ENCODE results near the gene RAB14.

RAB14 gene

DNA sequence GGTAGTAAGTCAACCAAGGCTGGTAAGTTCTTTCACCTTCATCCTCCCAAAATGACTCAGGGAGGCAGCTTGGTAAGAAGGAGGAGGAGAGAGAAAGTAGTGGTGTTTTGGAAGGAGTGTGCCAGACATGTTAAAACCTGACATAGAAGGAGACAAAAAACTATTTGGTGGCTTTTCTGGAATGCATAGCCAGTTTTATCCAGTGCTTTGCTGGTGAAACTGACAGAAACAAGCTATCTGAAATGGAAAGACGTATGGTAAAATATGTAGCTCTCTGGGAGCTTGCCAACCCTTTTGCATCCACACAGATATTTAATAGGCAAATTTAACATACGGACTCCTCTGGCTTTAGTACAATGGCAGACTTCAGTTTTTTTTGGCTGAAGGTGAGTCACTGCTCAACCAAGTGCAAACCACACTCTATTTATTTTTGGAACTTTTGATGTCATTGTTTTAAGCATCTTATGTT, 45.4 kb downstream of the RAB14 start:
- TF ChIP-seq, protein P1, sequence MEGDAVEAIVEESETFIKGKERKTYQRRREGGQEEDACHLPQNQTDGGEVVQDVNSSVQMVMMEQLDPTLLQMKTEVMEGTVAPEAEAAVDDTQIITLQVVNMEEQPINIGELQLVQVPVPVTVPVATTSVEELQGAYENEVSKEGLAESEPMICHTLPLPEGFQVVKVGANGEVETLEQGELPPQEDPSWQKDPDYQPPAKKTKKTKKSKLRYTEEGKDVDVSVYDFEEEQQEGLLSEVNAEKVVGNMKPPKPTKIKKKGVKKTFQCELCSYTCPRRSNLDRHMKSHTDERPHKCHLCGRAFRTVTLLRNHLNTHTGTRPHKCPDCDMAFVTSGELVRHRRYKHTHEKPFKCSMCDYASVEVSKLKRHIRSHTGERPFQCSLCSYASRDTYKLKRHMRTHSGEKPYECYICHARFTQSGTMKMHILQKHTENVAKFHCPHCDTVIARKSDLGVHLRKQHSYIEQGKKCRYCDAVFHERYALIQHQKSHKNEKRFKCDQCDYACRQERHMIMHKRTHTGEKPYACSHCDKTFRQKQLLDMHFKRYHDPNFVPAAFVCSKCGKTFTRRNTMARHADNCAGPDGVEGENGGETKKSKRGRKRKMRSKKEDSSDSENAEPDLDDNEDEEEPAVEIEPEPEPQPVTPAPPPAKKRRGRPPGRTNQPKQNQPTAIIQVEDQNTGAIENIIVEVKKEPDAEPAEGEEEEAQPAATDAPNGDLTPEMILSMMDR (IDR thresholded peaks at IDR 0.05; ENCODE audit: borderline replicate concordance, control extremely low read depth, extremely low read depth, insufficient read depth, missing control alignments), result no peak
- DNase-seq (ENCODE audit: low spot score), result peak; percentile 74
- in situ Hi-C loops (cut with MboI; ENCODE audit: low sequenced_read_pairs, unreplicated experiment), result no loop called here

DNA sequence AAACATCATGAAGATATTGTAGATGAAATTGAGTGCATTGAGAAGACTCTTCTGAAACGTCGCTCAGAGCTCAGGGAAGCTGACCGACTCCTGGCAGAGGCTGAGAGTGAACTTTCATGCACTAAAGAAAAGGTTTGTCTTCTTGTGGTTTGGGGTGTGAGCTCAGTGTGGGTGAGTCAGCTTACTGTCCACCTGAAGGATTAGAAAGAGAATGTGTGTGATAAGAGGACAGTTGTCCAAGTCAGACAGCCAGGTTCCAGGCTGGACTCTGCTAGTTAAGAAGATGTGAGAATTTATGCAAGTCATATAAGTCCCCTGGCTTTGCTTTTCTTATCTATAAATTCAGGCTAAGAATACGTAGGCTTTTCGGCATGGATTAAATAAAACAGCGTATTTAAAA, 46.9 kb downstream of the RAB14 start:
- in situ Hi-C loops (cut with MboI; ENCODE audit: low sequenced_read_pairs, unreplicated experiment), result no loop called here
- peak; percentile 15 for DNase-seq (ENCODE audit: low spot score)
- TF ChIP-seq, protein P1 (IDR thresholded peaks at IDR 0.05; ENCODE audit: borderline replicate concordance, control extremely low read depth, extremely low read depth, insufficient read depth, missing control alignments), result no peak

DNA sequence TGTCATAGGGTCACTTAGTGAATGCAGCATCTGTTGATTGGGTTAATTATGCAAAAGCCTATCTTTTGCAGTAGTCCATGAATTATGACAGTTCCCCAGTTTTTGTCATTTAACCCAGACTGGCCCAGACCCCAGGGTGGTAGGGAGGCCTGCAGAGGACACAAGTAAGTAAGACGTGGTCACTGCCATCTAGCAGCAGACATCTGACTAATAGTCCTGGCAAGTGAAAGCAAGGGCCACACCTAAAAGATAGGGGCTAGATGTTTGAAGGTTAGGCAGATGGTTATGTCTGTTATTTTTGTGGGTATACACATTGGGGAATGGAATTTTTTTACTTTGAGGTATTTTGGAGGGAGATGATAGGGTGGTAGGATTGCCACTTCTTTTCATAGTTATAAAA, 48.0 kb downstream of the RAB14 start:
- DNase-seq (ENCODE audit: low spot score), result no peak
- TF ChIP-seq, protein P1 (IDR thresholded peaks at IDR 0.05; ENCODE audit: borderline replicate concordance, control extremely low read depth, extremely low read depth, insufficient read depth, missing control alignments), result no peak
- in situ Hi-C loops (cut with MboI; ENCODE audit: low sequenced_read_pairs, unreplicated experiment), result no loop called here

DNA sequence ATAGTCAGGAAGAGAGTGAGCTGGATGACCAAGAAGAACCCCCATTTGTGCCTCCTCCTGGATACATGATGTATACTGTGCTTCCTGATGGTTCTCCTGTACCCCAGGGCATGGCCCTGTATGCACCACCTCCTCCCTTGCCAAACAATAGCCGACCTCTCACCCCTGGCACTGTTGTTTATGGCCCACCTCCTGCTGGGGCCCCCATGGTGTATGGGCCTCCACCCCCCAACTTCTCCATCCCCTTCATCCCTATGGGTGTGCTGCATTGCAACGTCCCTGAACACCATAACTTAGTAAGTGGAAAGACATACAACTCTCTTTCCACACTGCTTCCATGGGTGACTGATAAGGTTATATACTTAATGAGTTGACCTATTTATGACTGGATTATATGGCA, 51.5 kb downstream of the RAB14 start:
- in situ Hi-C loops (cut with MboI; ENCODE audit: low sequenced_read_pairs, unreplicated experiment), result no loop called here
- TF ChIP-seq, protein P1 (IDR thresholded peaks at IDR 0.05; ENCODE audit: borderline replicate concordance, control extremely low read depth, extremely low read depth, insufficient read depth, missing control alignments), result no peak
- DNase-seq (ENCODE audit: low spot score), result no peak

DNA sequence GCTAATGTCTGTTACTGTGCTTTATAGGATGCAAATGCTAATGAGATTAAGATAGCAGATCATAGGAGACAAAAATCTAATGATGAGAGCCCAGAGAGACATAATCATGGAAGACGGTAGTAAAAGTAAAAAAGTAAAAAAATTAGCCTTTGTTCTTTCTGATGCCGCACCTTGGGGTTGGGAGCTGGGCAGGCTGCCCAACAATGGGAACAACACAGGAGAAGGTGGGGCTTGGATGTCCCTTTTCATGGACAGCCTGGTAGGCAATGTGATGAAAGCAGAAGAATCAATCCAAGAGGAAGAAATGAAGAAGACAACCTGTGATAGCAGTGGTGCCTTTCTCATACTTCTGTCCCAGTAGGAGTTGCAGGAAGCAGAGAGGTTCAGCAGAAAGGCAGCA, 57.2 kb downstream of the RAB14 start:
- in situ Hi-C loops (cut with MboI; ENCODE audit: low sequenced_read_pairs, unreplicated experiment), result no loop called here
- TF ChIP-seq, protein P1 (IDR thresholded peaks at IDR 0.05; ENCODE audit: borderline replicate concordance, control extremely low read depth, extremely low read depth, insufficient read depth, missing control alignments), result no peak
- no peak for DNase-seq (ENCODE audit: low spot score)

DNA sequence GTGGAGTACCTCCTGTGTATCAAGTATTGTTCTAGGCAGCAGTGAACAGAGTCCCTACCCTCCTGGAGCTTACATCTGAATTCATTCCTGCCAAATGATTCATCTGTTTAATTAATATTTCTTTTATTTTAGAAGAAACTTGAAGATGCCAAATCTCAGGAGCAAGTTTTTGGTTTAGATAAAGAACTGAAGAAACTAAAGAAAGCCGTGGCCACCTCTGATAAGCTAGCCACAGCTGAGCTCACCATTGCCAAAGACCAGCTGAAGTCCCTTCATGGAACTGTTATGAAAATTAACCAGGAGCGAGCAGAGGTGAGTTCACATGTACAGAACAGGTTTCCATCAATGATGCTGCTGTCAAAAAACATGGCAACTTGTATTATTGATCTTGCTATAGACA, 57.9 kb downstream of the RAB14 start:
- in situ Hi-C loops (cut with MboI; ENCODE audit: low sequenced_read_pairs, unreplicated experiment), result no loop called here
- TF ChIP-seq, protein P1 (IDR thresholded peaks at IDR 0.05; ENCODE audit: borderline replicate concordance, control extremely low read depth, extremely low read depth, insufficient read depth, missing control alignments), result no peak
- no peak for DNase-seq (ENCODE audit: low spot score)

DNA sequence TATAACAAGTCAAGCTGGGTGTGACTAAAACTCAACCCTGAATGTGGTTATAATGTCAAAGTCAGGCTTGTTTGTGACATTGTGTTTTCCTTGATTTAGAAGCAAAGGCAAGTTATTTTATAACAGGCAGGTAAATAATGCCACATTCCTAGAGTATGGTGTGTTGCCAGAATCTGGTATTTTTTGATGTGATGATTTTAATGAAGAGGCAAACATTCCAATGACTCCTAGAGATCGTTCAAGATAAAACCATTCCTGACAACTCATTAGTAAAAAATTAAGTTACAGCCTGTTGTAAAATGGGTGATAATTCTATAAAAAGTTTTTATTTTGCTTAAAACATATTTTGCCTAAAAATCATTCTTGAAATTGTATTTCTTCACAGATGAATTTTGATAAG, 60.0 kb downstream of the RAB14 start:
- TF ChIP-seq, protein P1 (IDR thresholded peaks at IDR 0.05; ENCODE audit: borderline replicate concordance, control extremely low read depth, extremely low read depth, insufficient read depth, missing control alignments), result no peak
- DNase-seq (ENCODE audit: low spot score), result no peak
- in situ Hi-C loops (cut with MboI; ENCODE audit: low sequenced_read_pairs, unreplicated experiment), result no loop called here
